Hair follicle dermal papilla cell (primary cell): Measurements from ENCODE around the gene ABCA2. TPM values are rescaled to one million over a fixed set of nuclear protein-coding genes. Genes with fewer than 3 reads are reported as not detected.

ENCODE experiments used
- total RNA-seq: library from RNA; depleted of rRNA; stranded (reverse); fragments of >200 nt; gene quantifications from 2 replicates; pipeline ENCODE4 v1.2.3, GENCODE V29; 2012

Gene ABCA2
- total RNA-seq, 1 donor: 15.1 TPM

Other genes starting within 250 kb of the ABCA2 start
- 28.6 and 32.7 TPM in 2 replicates for gene TMEM141, start 236.9 kb downstream of the ABCA2 start, total RNA-seq
- gene CCDC183, start 231.9 kb downstream of the ABCA2 start, total RNA-seq: 0.16 and 0.73 TPM in 2 replicates
- 83.5 and 85.7 TPM in 2 replicates for gene RABL6, start 220.3 kb downstream of the ABCA2 start, total RNA-seq
- 0.85 and 0.97 TPM in 2 replicates for gene AJM1, start 185.8 kb downstream of the ABCA2 start, total RNA-seq
- 49.8 and 55.1 TPM in 2 replicates for gene PHPT1, start 178.8 kb downstream of the ABCA2 start, total RNA-seq
- 1.1 and 1.9 TPM in 2 replicates for gene MAMDC4, start 175.9 kb downstream of the ABCA2 start, total RNA-seq
- 119 and 175 TPM in 2 replicates for gene EDF1, start 161.9 kb downstream of the ABCA2 start, total RNA-seq
- 6.6 and 6.8 TPM in 2 replicates for gene TRAF2, start 141.7 kb downstream of the ABCA2 start, total RNA-seq
- gene FBXW5, start 83.5 kb downstream of the ABCA2 start, total RNA-seq: 133 and 152 TPM in 2 replicates
- gene C8G, start 83.0 kb downstream of the ABCA2 start, total RNA-seq: 1.1 TPM in 1 of 2 replicates, not detected in the other
- gene LCN12, start 76.0 kb downstream of the ABCA2 start, total RNA-seq: 0.24 TPM in 1 of 2 replicates, not detected in the other
- 16.9 and 20.2 TPM in 2 replicates for gene PTGDS, start 50.7 kb downstream of the ABCA2 start, total RNA-seq
- 2.4 and 3.5 TPM in 2 replicates for gene LCNL1, start 45.2 kb downstream of the ABCA2 start, total RNA-seq
- gene PAXX, start 35.8 kb downstream of the ABCA2 start, total RNA-seq: 7.3 and 8.5 TPM in 2 replicates
- gene CLIC3, start 31.7 kb downstream of the ABCA2 start, total RNA-seq: 0.32 and 2.4 TPM in 2 replicates
- gene FUT7, start 3.9 kb upstream of the ABCA2 start, total RNA-seq: not detected in 2 replicates
- gene NPDC1, start 17.9 kb upstream of the ABCA2 start, total RNA-seq: 4.7 and 6.9 TPM in 2 replicates
- not detected in 2 replicates for gene ENTPD2, start 25.8 kb upstream of the ABCA2 start, total RNA-seq
- 1.6 and 1.8 TPM in 2 replicates for gene SAPCD2, start 42.3 kb upstream of the ABCA2 start, total RNA-seq
- gene UAP1L1, start 49.3 kb upstream of the ABCA2 start, total RNA-seq: 32.5 and 40.4 TPM in 2 replicates
- gene MAN1B1, start 58.7 kb upstream of the ABCA2 start, total RNA-seq: 81.1 and 82.9 TPM in 2 replicates
- gene DPP7, start 86.5 kb upstream of the ABCA2 start, total RNA-seq: 68.4 and 81.5 TPM in 2 replicates
- 0.12 TPM in 1 of 2 replicates, not detected in the other for gene GRIN1, start 110.9 kb upstream of the ABCA2 start, total RNA-seq
- gene LRRC26, start 141.8 kb upstream of the ABCA2 start, total RNA-seq: not detected in 2 replicates
- not detected in 2 replicates for gene TMEM210, start 143.8 kb upstream of the ABCA2 start, total RNA-seq
- gene ANAPC2, start 160.3 kb upstream of the ABCA2 start, total RNA-seq: 23.5 and 23.8 TPM in 2 replicates
- 46.1 and 55.9 TPM in 2 replicates for gene SSNA1, start 160.4 kb upstream of the ABCA2 start, total RNA-seq
- 8.9 and 9.4 TPM in 2 replicates for gene TPRN, start 172.5 kb upstream of the ABCA2 start, total RNA-seq
- gene TMEM203, start 177.4 kb upstream of the ABCA2 start, total RNA-seq: 32.1 and 32.4 TPM in 2 replicates
- 5.1 and 6.8 TPM in 2 replicates for gene NDOR1, start 177.5 kb upstream of the ABCA2 start, total RNA-seq
- 0.16 and 0.85 TPM in 2 replicates for gene RNF208, start 194.0 kb upstream of the ABCA2 start, total RNA-seq
- gene CYSRT1, start 196.9 kb upstream of the ABCA2 start, total RNA-seq: 0.32 and 0.73 TPM in 2 replicates
- gene RNF224, start 199.3 kb upstream of the ABCA2 start, total RNA-seq: 0.16 TPM in 1 of 2 replicates, not detected in the other
- gene SLC34A3, start 202.7 kb upstream of the ABCA2 start, total RNA-seq: under 0.01 TPM in 1 of 2 replicates, not detected in the other
- gene TUBB4B, start 213.1 kb upstream of the ABCA2 start, total RNA-seq: 123 and 132 TPM in 2 replicates
- not detected in 2 replicates for gene STPG3, start 223.0 kb upstream of the ABCA2 start, total RNA-seq
- gene NELFB, start 227.1 kb upstream of the ABCA2 start, total RNA-seq: 56.8 and 59.1 TPM in 2 replicates
- gene TOR4A, start 249.5 kb upstream of the ABCA2 start, total RNA-seq: 4.9 and 6.8 TPM in 2 replicates